Neural cell (in vitro differentiated cells): Measurements from ENCODE around the gene PDHA2. TPM values are rescaled to one million over a fixed set of nuclear protein-coding genes. Genes with fewer than 3 reads are reported as not detected.

Experiments
- H2AFZ ChIP-seq: fragments of 200-600, 300-800 bp; sonication (generic), shearing (Covaris generic); 2 replicates; pipeline ENCODE4 v1.6.0; 2014; ENCODE audit warnings: low read depth, mild to moderate bottlenecking, antibody characterized with exemption, low read length, moderate library complexity
- H3F3A ChIP-seq: fragments of 200-600 bp; shearing (Covaris generic); 2 replicates; pipeline ENCODE4 v1.6.1; 2016; ENCODE audit warnings: mild to moderate bottlenecking, moderate library complexity, mixed read lengths, antibody characterized with exemption, low read length; ENCODE audit not compliant: insufficient read depth, poor library complexity, severe bottlenecking
- H3K27ac ChIP-seq: fragments of 200-600, 300-800 bp; sonication (generic), shearing (Covaris generic); 2 replicates; pipeline ENCODE4 v1.5.1; 2014; ENCODE audit warnings: mild to moderate bottlenecking, low read length, moderate library complexity
- H3K27me3 ChIP-seq: fragments of 300-800, 200-600 bp; sonication (generic), shearing (Covaris generic); 2 replicates; pipeline ENCODE4 v1.6.0; 2014; ENCODE audit warnings: mild to moderate bottlenecking, low read depth, low read length, moderate library complexity; ENCODE audit not compliant: insufficient read depth
- H3K36me3 ChIP-seq: fragments of 300-800, 200-600 bp; sonication (generic), shearing (Covaris generic); 2 replicates; pipeline ENCODE4 v1.5.1; 2014; ENCODE audit warnings: mild to moderate bottlenecking, antibody characterized with exemption, low read length, moderate library complexity; ENCODE audit not compliant: insufficient read depth
- H3K4me2 ChIP-seq: fragments of 300-800, 200-600 bp; sonication (generic), shearing (Covaris generic); 2 replicates; pipeline ENCODE4 v1.6.0; 2014; ENCODE audit warnings: mild to moderate bottlenecking, low read length
- H3K4me3 ChIP-seq: fragments of 300-800, 200-600 bp; sonication (generic), shearing (Covaris generic); 2 replicates; pipeline ENCODE4 v1.5.1; 2014; ENCODE audit warnings: mild to moderate bottlenecking, low read length, moderate library complexity
- H3K79me2 ChIP-seq: fragments of 200-600 bp; shearing (Covaris generic); replicated peaks from 2 replicates; pipeline ENCODE4 v1.6.0; 2014; ENCODE audit warnings: mild to moderate bottlenecking, low read length, moderate library complexity; ENCODE audit not compliant: insufficient read depth
- H3K9ac ChIP-seq: fragments of 300-800, 200-600 bp; sonication (generic), shearing (Covaris generic); 2 replicates; pipeline ENCODE4 v1.6.1; 2016; ENCODE audit warnings: mild to moderate bottlenecking, low read length, mixed read lengths
- H3K9me2 ChIP-seq: fragments of 200-600 bp; shearing (Covaris generic); 2 replicates; pipeline ENCODE4 v1.6.1; 2016; ENCODE audit warnings: mild to moderate bottlenecking, low read length, mixed read lengths; ENCODE audit not compliant: insufficient read depth
- H3K9me3 ChIP-seq: fragments of 200-600, 300-800 bp; sonication (generic), shearing (Covaris generic); 2 replicates; pipeline ENCODE4 v1.6.1; 2016; ENCODE audit warnings: mild to moderate bottlenecking, mixed run types, low read length, moderate library complexity, mixed read lengths
- H4K20me1 ChIP-seq: fragments of 200-600 bp; shearing (Covaris generic); 2 replicates; pipeline ENCODE4 v1.6.1; 2016; ENCODE audit warnings: mild to moderate bottlenecking, mixed run types; ENCODE audit not compliant: insufficient read depth
- EP300 ChIP-seq: fragments of 450-650 bp; conservative IDR thresholded peaks from 2 replicates; pipeline ENCODE4 v1.6.1; 2014; ENCODE audit warnings: antibody characterized with exemption, mild to moderate bottlenecking, moderate library complexity; ENCODE audit not compliant: poor library complexity, severe bottlenecking
- EZH2 ChIP-seq: fragments of 200-600, 300-800 bp; shearing (Covaris generic), sonication (generic); IDR thresholded peaks from 2 replicates; pipeline ENCODE4 v1.6.1; 2014; ENCODE audit warnings: antibody characterized with exemption, low read length, borderline replicate concordance, mild to moderate bottlenecking; ENCODE audit not compliant: insufficient read depth, poor library complexity, severe bottlenecking
- MXI1 ChIP-seq: fragments of 450-650 bp; conservative IDR thresholded peaks from 2 replicates; pipeline ENCODE4 v1.6.1; 2014; ENCODE audit warnings: antibody characterized with exemption, mild to moderate bottlenecking; ENCODE audit not compliant: poor library complexity, severe bottlenecking
- POLR2AphosphoS5 ChIP-seq: IDR thresholded peaks from 2 replicates; pipeline ENCODE4 v1.6.1; 2012
- RAD21 ChIP-seq: fragments of 450-650 bp; conservative IDR thresholded peaks from 2 replicates; pipeline ENCODE4 v1.6.1; 2014; ENCODE audit warnings: antibody characterized with exemption, mild to moderate bottlenecking, moderate library complexity
- SMC3 ChIP-seq: fragments of 450-650 bp; conservative IDR thresholded peaks from 2 replicates; pipeline ENCODE4 v1.6.1; 2014; ENCODE audit warnings: antibody characterized with exemption, mild to moderate bottlenecking, moderate library complexity; ENCODE audit not compliant: poor library complexity
- TAF1 ChIP-seq: IDR thresholded peaks from 2 replicates; pipeline ENCODE4 v1.6.1; 2012; ENCODE audit warnings: low read depth
- polyA plus RNA-seq: library from polyadenylated mRNA; depleted of rRNA; stranded (reverse); fragments of >200 nt; gene quantifications from 2 replicates; pipeline ENCODE4 v1.2.3, GENCODE V29; 2014
- TF ChIP-seq, protein P1 (sequence below): IDR thresholded peaks from 2 replicates; pipeline ENCODE4 v1.6.1; 2012; ENCODE audit warnings: borderline replicate concordance
- TF ChIP-seq, protein P2 (sequence below): fragments of 450-650 bp; IDR thresholded peaks from 2 replicates; pipeline ENCODE4 v1.5.1; 2014; ENCODE audit warnings: antibody characterized with exemption, mild to moderate bottlenecking, moderate library complexity; ENCODE audit not compliant: poor library complexity, severe bottlenecking

Gene PDHA2
- polyA plus RNA-seq, 1 donor from 2014 or later, result not detected

DNA sequence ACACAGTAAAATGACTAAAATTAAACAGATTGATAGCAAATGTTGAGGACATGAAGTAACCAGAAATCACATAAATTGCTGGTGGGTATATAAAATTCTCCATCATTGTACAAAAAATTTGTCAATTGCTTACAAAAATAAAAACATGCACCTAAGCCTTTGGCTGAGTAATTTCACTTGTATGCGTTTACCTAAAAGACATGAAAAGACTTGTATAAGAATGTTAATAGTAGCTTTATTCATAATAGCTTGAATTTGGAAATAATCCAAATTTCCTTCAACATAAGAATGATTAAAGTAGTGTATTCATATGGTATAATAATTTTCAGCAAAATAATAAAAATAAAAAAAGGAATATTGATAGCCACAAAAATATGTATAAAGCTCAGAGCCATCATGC, 37.7 kb downstream of the PDHA2 start:
- Histone ChIP-seq H2AFZ (no peak overlapping the region), H3K9me3 (no peaks in the 10 kb centered on the region), H3F3A (no peaks in the 10 kb centered on the region), H3K9me2 (no peaks in the 10 kb centered on the region), H3K4me3 (no peak overlapping the region), H3K9ac (no peak overlapping the region), H3K27ac (no peak overlapping the region), H3K4me2 (no peak overlapping the region), H3K79me2 (no peaks in the 10 kb centered on the region), H3K36me3 (no peaks in the 10 kb centered on the region), H4K20me1 (no peaks in the 10 kb centered on the region), H3K27me3 (no peaks in the 10 kb centered on the region)
- no peak for TF ChIP-seq MXI1

DNA sequence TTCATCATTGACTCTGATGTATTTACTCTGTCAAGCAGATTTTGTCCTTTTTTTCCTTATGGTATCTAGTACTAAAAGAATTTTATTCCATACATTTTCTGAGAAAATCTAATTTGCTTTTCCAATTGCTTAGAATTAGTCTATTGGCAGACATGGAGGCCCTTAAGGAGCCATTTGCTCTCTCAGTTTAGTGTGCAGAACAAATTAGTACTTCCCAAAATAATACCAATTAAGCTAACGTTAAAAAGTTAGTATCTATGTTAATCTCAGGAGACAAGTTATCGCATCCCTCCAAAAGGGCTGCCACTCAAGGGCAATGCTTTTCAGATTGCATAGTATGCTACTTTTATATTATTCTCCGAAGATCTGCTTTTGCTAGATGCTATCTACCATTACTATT, 47.7 kb downstream of the PDHA2 start:
- Histone ChIP-seq H2AFZ (no peak overlapping the region), H3K27ac (no peak overlapping the region), H3K4me2 (no peak overlapping the region), H3K4me3 (no peak overlapping the region), H3K27me3 (no peaks in the 10 kb centered on the region), H3K9me2 (no peaks in the 10 kb centered on the region), H3K79me2 (no peaks in the 10 kb centered on the region), H3K9me3 (no peaks in the 10 kb centered on the region), H4K20me1 (no peaks in the 10 kb centered on the region), H3F3A (no peaks in the 10 kb centered on the region), H3K9ac (no peak overlapping the region), H3K36me3 (no peaks in the 10 kb centered on the region)
- TF ChIP-seq, protein P1, sequence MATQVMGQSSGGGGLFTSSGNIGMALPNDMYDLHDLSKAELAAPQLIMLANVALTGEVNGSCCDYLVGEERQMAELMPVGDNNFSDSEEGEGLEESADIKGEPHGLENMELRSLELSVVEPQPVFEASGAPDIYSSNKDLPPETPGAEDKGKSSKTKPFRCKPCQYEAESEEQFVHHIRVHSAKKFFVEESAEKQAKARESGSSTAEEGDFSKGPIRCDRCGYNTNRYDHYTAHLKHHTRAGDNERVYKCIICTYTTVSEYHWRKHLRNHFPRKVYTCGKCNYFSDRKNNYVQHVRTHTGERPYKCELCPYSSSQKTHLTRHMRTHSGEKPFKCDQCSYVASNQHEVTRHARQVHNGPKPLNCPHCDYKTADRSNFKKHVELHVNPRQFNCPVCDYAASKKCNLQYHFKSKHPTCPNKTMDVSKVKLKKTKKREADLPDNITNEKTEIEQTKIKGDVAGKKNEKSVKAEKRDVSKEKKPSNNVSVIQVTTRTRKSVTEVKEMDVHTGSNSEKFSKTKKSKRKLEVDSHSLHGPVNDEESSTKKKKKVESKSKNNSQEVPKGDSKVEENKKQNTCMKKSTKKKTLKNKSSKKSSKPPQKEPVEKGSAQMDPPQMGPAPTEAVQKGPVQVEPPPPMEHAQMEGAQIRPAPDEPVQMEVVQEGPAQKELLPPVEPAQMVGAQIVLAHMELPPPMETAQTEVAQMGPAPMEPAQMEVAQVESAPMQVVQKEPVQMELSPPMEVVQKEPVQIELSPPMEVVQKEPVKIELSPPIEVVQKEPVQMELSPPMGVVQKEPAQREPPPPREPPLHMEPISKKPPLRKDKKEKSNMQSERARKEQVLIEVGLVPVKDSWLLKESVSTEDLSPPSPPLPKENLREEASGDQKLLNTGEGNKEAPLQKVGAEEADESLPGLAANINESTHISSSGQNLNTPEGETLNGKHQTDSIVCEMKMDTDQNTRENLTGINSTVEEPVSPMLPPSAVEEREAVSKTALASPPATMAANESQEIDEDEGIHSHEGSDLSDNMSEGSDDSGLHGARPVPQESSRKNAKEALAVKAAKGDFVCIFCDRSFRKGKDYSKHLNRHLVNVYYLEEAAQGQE, result no peak
- TF ChIP-seq MXI1 (no peak), RAD21 (no peak), EP300 (no peak), SMC3 (no peak), EZH2 (no peak), POLR2AphosphoS5 (no peak)
- TF ChIP-seq, protein P2, sequence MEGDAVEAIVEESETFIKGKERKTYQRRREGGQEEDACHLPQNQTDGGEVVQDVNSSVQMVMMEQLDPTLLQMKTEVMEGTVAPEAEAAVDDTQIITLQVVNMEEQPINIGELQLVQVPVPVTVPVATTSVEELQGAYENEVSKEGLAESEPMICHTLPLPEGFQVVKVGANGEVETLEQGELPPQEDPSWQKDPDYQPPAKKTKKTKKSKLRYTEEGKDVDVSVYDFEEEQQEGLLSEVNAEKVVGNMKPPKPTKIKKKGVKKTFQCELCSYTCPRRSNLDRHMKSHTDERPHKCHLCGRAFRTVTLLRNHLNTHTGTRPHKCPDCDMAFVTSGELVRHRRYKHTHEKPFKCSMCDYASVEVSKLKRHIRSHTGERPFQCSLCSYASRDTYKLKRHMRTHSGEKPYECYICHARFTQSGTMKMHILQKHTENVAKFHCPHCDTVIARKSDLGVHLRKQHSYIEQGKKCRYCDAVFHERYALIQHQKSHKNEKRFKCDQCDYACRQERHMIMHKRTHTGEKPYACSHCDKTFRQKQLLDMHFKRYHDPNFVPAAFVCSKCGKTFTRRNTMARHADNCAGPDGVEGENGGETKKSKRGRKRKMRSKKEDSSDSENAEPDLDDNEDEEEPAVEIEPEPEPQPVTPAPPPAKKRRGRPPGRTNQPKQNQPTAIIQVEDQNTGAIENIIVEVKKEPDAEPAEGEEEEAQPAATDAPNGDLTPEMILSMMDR, result no peak

DNA sequence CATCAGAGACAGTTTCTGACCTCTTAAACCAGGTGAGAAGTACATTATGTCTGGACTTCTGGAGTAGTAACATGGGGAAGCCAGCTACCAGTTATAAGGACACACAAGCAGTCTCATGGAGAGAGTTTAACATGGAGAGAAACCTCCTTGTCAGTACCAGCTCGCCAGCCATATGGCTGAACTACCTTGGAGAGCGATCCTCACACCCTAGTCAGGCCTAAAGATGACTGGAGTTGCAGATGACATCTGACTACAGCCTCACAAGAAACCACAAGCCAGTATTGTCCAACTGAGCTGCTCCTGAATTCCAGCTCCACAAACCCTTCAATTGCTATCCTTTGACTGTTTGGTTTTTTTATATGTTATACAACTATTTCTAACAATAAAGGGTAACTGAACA, 49.8 kb downstream of the PDHA2 start:
- H3K27ac ChIP-seq, result no peak overlapping the region

More for the DNA sequence above, 49.8 kb downstream of the PDHA2 start:
- Histone ChIP-seq H3K9me2 (no peaks in the 10 kb centered on the region), H3K4me3 (no peak overlapping the region), H4K20me1 (no peaks in the 10 kb centered on the region), H3K9me3 (no peaks in the 10 kb centered on the region), H2AFZ (no peak overlapping the region), H3F3A (no peaks in the 10 kb centered on the region), H3K27me3 (no peaks in the 10 kb centered on the region), H3K36me3 (no peaks in the 10 kb centered on the region), H3K79me2 (no peaks in the 10 kb centered on the region), H3K4me2 (no peak overlapping the region), H3K9ac (no peak overlapping the region)
- TF ChIP-seq, protein P2, result no peak
- no peak for TF ChIP-seq SMC3
- TF ChIP-seq POLR2AphosphoS5, result no peak
- no peak for TF ChIP-seq EZH2
- TF ChIP-seq EP300, result no peak
- TF ChIP-seq TAF1, result no peak
- TF ChIP-seq MXI1, result no peak
- TF ChIP-seq, protein P1, result no peak
